ENCODE data around the gene MMP13. TPM values are rescaled to one million over a fixed set of nuclear protein-coding genes. Genes with fewer than 3 reads are reported as not detected.

Gene MMP13
- total RNA-seq, 1 donor from 2014 or later, result not detected

- Histone ChIP-seq H3K4me1 (ENCODE audit: control insufficient read depth in 3 of 3, insufficient read depth in 3 of 3, low read length in 3 of 3) (no peaks in the 10 kb centered on the region), H3K9me3 (ENCODE audit: control insufficient read depth in 3 of 3, low read length in 3 of 3) (no peaks in the 10 kb centered on the region), H3K27me3 (ENCODE audit: control insufficient read depth in 3 of 3, insufficient read depth in 3 of 3, low read length in 3 of 3) (no peaks in the 10 kb centered on the region), H3K36me3 (ENCODE audit: control insufficient read depth in 3 of 3, insufficient read depth in 3 of 3, low read length in 3 of 3) (no peaks in the 10 kb centered on the region), H3K4me3 (ENCODE audit: low read length in 3 of 3) (no peak overlapping the region), H3K27ac (ENCODE audit: low read depth, low read length) (no peak overlapping the region), H3K9ac (ENCODE audit: low read depth in 1 of 3, low read length in 3 of 3) (no peak overlapping the region)
Measured at GRCh38 chr11:102940714-102941588, 14.6 kb downstream of the MMP13 start.

DNA sequence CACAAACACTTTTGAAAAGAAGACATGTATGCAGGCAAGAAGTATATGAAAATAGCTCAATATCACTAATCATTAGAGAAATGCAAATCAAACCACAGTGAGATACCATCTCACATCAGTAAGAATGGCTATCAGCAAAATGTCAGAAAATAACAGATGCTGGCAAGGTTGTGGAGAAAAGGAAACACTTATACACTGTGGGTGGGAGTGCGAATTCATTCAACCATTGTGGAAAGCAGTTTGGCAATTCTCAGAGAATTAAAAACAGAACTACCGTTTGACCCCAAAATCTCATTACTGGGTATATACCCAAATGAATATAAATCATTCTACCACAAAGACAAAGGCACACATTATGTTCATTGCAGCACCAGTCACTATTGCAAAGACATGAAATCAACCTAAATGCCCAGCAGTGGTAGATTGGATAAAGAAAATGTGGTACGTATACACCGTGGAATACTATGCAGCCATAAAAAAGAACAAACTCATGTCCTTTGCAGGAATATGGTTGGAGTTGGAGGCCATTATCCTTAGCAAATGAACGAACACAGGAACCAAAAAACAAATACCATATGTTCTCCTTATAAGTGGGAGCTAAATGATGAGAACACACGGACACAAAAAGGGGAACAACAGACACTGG lies 18.5 kb downstream of the MMP13 start:
- no peaks in the 10 kb centered on the region for H3K9me3 ChIP-seq (ENCODE audit: control insufficient read depth in 3 of 3, low read length in 3 of 3)
- H3K27ac ChIP-seq (ENCODE audit: low read depth, low read length), result no peak overlapping the region
- no peaks in the 10 kb centered on the region for H3K36me3 ChIP-seq (ENCODE audit: control insufficient read depth in 3 of 3, insufficient read depth in 3 of 3, low read length in 3 of 3)
- H3K27me3 ChIP-seq (ENCODE audit: control insufficient read depth in 3 of 3, insufficient read depth in 3 of 3, low read length in 3 of 3), result peaks cover 0 to 4% (median 0%) of the 10 kb centered on the region in 3 donors
- no peak overlapping the region for H3K4me3 ChIP-seq (ENCODE audit: low read length in 3 of 3)
- no peak overlapping the region for H3K9ac ChIP-seq (ENCODE audit: low read depth in 1 of 3, low read length in 3 of 3)
- H3K4me1 ChIP-seq (ENCODE audit: control insufficient read depth in 3 of 3, insufficient read depth in 3 of 3, low read length in 3 of 3), result no peaks in the 10 kb centered on the region

GRCh38 chr11:102935514-102935913 lies 20.0 kb downstream of the MMP13 start:
- Histone ChIP-seq H3K4me1 (ENCODE audit: control insufficient read depth in 3 of 3, insufficient read depth in 3 of 3, low read length in 3 of 3) (no peaks in the 10 kb centered on the region), H3K36me3 (ENCODE audit: control insufficient read depth in 3 of 3, insufficient read depth in 3 of 3, low read length in 3 of 3) (no peaks in the 10 kb centered on the region), H3K27ac (ENCODE audit: low read depth, low read length) (no peak overlapping the region), H3K9ac (ENCODE audit: low read depth in 1 of 3, low read length in 3 of 3) (no peak overlapping the region), H3K27me3 (ENCODE audit: control insufficient read depth in 3 of 3, insufficient read depth in 3 of 3, low read length in 3 of 3) (peaks cover 0 to 4% (median 3%) of the 10 kb centered on the region in 3 donors), H3K4me3 (ENCODE audit: low read length in 3 of 3) (no peak overlapping the region), H3K9me3 (ENCODE audit: control insufficient read depth in 3 of 3, low read length in 3 of 3) (no peaks in the 10 kb centered on the region)

DNA sequence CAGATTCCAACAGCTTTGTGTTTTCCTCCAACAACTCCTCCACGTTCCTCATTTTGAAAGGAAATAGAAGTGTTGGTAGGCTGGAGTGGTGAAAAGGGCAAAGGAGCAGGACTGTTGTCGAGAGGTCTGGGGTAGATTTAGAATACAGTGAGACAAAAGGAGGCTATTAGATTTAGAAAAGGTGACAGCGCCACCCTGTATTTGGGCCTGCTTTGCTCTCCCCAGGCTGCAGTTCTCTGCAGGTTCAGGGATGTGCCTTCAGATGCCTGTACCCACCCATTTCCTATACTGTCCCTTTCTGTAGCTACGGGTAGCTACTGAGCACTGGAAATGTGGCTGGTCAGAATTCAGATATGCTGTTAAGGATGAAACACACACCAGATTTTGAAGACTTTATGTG lies 20.8 kb downstream of the MMP13 start:
- Histone ChIP-seq H3K4me1 (ENCODE audit: control insufficient read depth in 3 of 3, insufficient read depth in 3 of 3, low read length in 3 of 3) (no peaks in the 10 kb centered on the region), H3K9me3 (ENCODE audit: control insufficient read depth in 3 of 3, low read length in 3 of 3) (no peaks in the 10 kb centered on the region)

DNA sequence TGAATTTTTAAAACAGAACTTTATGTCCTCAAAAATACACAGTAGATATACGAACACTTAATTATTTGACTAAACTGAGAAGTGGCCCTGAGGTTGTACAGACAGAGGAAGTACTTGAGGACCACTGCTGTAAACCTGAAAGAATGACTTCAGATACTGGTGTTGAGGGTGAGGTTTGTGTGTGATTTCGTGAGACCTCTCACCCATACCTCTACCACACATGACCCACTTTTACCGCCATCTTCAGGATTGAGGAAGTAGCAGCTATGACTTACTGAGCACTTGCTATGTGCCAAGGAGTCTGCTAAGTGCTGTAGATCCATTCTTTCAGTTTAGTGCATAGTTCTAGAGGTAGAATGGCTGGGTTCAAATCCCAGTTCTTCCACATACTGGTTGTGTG lies 21.9 kb downstream of the MMP13 start:
- no peak overlapping the region for H3K9ac ChIP-seq (ENCODE audit: low read depth in 1 of 3, low read length in 3 of 3)
- no peaks in the 10 kb centered on the region for H3K4me1 ChIP-seq (ENCODE audit: control insufficient read depth in 3 of 3, insufficient read depth in 3 of 3, low read length in 3 of 3)
- H3K27ac ChIP-seq (ENCODE audit: low read depth, low read length), result no peak overlapping the region
- no peaks in the 10 kb centered on the region for H3K36me3 ChIP-seq (ENCODE audit: control insufficient read depth in 3 of 3, insufficient read depth in 3 of 3, low read length in 3 of 3)
- no peaks in the 10 kb centered on the region for H3K9me3 ChIP-seq (ENCODE audit: control insufficient read depth in 3 of 3, low read length in 3 of 3)
- no peak overlapping the region for H3K4me3 ChIP-seq (ENCODE audit: low read length in 3 of 3)
- H3K27me3 ChIP-seq (ENCODE audit: control insufficient read depth in 3 of 3, insufficient read depth in 3 of 3, low read length in 3 of 3), result peaks cover 0 to 4% (median 3%) of the 10 kb centered on the region in 3 donors

More for the DNA sequence above, 20.8 kb downstream of the MMP13 start:
- Histone ChIP-seq H3K27ac (ENCODE audit: low read depth, low read length) (no peak overlapping the region), H3K4me3 (ENCODE audit: low read length in 3 of 3) (no peak overlapping the region), H3K27me3 (ENCODE audit: control insufficient read depth in 3 of 3, insufficient read depth in 3 of 3, low read length in 3 of 3) (peaks cover 0 to 4% (median 3%) of the 10 kb centered on the region in 3 donors), H3K36me3 (ENCODE audit: control insufficient read depth in 3 of 3, insufficient read depth in 3 of 3, low read length in 3 of 3) (no peaks in the 10 kb centered on the region), H3K9ac (ENCODE audit: low read depth in 1 of 3, low read length in 3 of 3) (no peak overlapping the region)

DNA sequence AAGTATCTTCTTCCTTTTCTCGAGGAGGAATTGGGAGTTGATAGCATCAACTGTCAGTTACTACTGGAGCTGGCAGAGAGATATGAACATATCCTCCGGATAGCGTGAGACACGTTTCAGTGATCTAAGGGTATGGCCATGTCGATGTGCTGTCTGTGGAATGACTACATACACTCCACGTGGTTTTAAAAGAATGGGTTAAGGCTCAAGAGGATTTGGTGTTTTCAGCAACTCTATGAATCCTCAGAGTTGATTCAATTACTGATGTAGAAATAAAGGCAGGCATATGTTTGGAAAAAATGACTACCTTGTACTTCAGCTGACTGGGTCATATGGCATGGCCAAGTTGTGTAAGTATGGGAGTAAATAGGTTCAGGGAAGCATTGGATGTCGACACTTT lies 22.9 kb downstream of the MMP13 start:
- Histone ChIP-seq H3K27me3 (ENCODE audit: control insufficient read depth in 3 of 3, insufficient read depth in 3 of 3, low read length in 3 of 3) (peaks cover 0 to 4% (median 3%) of the 10 kb centered on the region in 3 donors), H3K9ac (ENCODE audit: low read depth in 1 of 3, low read length in 3 of 3) (no peak overlapping the region), H3K4me1 (ENCODE audit: control insufficient read depth in 3 of 3, insufficient read depth in 3 of 3, low read length in 3 of 3) (no peaks in the 10 kb centered on the region), H3K36me3 (ENCODE audit: control insufficient read depth in 3 of 3, insufficient read depth in 3 of 3, low read length in 3 of 3) (no peaks in the 10 kb centered on the region), H3K27ac (ENCODE audit: low read depth, low read length) (no peak overlapping the region), H3K4me3 (ENCODE audit: low read length in 3 of 3) (no peak overlapping the region), H3K9me3 (ENCODE audit: control insufficient read depth in 3 of 3, low read length in 3 of 3) (no peaks in the 10 kb centered on the region)

DNA sequence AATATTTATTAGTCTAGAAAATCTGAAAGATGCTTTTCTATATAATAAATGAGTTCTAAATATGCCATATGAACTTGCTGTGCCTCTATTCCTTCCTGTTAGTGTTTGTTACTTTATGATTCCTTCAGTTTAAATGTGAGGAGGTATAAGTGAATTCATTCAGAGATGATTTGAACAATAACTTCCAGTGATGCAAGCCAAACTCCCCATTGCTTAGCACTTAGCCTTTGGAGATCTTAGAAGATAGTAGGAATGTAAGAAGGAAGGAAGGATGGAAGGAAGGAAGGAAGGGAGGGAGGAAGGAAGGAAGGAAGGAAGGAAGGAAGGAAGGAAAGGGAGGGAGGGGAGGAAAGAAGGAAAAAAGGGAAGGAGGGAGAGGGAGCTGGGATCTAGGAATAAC lies 25.1 kb downstream of the MMP13 start:
- no peaks in the 10 kb centered on the region for H3K4me1 ChIP-seq (ENCODE audit: control insufficient read depth in 3 of 3, insufficient read depth in 3 of 3, low read length in 3 of 3)

GRCh38 chr11:102929972-102930371 lies 25.6 kb downstream of the MMP13 start:
- no peak overlapping the region for H3K9ac ChIP-seq (ENCODE audit: low read depth in 1 of 3, low read length in 3 of 3)
- no peaks in the 10 kb centered on the region for H3K4me1 ChIP-seq (ENCODE audit: control insufficient read depth in 3 of 3, insufficient read depth in 3 of 3, low read length in 3 of 3)
- H3K27me3 ChIP-seq (ENCODE audit: control insufficient read depth in 3 of 3, insufficient read depth in 3 of 3, low read length in 3 of 3), result peaks cover 0 to 3% (median 0%) of the 10 kb centered on the region in 3 donors
- H3K9me3 ChIP-seq (ENCODE audit: control insufficient read depth in 3 of 3, low read length in 3 of 3), result no peaks in the 10 kb centered on the region
- no peak overlapping the region for H3K27ac ChIP-seq (ENCODE audit: low read depth, low read length)
- no peak overlapping the region for H3K4me3 ChIP-seq (ENCODE audit: low read length in 3 of 3)
- no peaks in the 10 kb centered on the region for H3K36me3 ChIP-seq (ENCODE audit: control insufficient read depth in 3 of 3, insufficient read depth in 3 of 3, low read length in 3 of 3)

More for the DNA sequence above, 25.1 kb downstream of the MMP13 start:
- Histone ChIP-seq H3K27ac (ENCODE audit: low read depth, low read length) (no peak overlapping the region), H3K9ac (ENCODE audit: low read depth in 1 of 3, low read length in 3 of 3) (no peak overlapping the region), H3K4me3 (ENCODE audit: low read length in 3 of 3) (no peak overlapping the region), H3K36me3 (ENCODE audit: control insufficient read depth in 3 of 3, insufficient read depth in 3 of 3, low read length in 3 of 3) (no peaks in the 10 kb centered on the region), H3K27me3 (ENCODE audit: control insufficient read depth in 3 of 3, insufficient read depth in 3 of 3, low read length in 3 of 3) (peaks cover 0 to 3% (median 0%) of the 10 kb centered on the region in 3 donors), H3K9me3 (ENCODE audit: control insufficient read depth in 3 of 3, low read length in 3 of 3) (no peaks in the 10 kb centered on the region)

GRCh38 chr11:102929166-102929565 lies 26.4 kb downstream of the MMP13 start:
- Histone ChIP-seq H3K27me3 (ENCODE audit: control insufficient read depth in 3 of 3, insufficient read depth in 3 of 3, low read length in 3 of 3) (peaks cover 0 to 3% (median 0%) of the 10 kb centered on the region in 3 donors), H3K27ac (ENCODE audit: low read depth, low read length) (no peak overlapping the region), H3K36me3 (ENCODE audit: control insufficient read depth in 3 of 3, insufficient read depth in 3 of 3, low read length in 3 of 3) (no peaks in the 10 kb centered on the region), H3K9ac (ENCODE audit: low read depth in 1 of 3, low read length in 3 of 3) (no peak overlapping the region), H3K4me1 (ENCODE audit: control insufficient read depth in 3 of 3, insufficient read depth in 3 of 3, low read length in 3 of 3) (no peaks in the 10 kb centered on the region), H3K4me3 (ENCODE audit: low read length in 3 of 3) (no peak overlapping the region), H3K9me3 (ENCODE audit: control insufficient read depth in 3 of 3, low read length in 3 of 3) (no peaks in the 10 kb centered on the region)

GRCh38 chr11:102928247-102928646 lies 27.3 kb downstream of the MMP13 start:
- no peak overlapping the region for H3K27ac ChIP-seq (ENCODE audit: low read depth, low read length)
- no peaks in the 10 kb centered on the region for H3K4me1 ChIP-seq (ENCODE audit: control insufficient read depth in 3 of 3, insufficient read depth in 3 of 3, low read length in 3 of 3)
- no peaks in the 10 kb centered on the region for H3K9me3 ChIP-seq (ENCODE audit: control insufficient read depth in 3 of 3, low read length in 3 of 3)
- H3K4me3 ChIP-seq (ENCODE audit: low read length in 3 of 3), result no peak overlapping the region
- H3K27me3 ChIP-seq (ENCODE audit: control insufficient read depth in 3 of 3, insufficient read depth in 3 of 3, low read length in 3 of 3), result peaks cover 0 to 3% (median 0%) of the 10 kb centered on the region in 3 donors
- no peaks in the 10 kb centered on the region for H3K36me3 ChIP-seq (ENCODE audit: control insufficient read depth in 3 of 3, insufficient read depth in 3 of 3, low read length in 3 of 3)
- H3K9ac ChIP-seq (ENCODE audit: low read depth in 1 of 3, low read length in 3 of 3), result no peak overlapping the region

Measured in skeletal muscle tissue (tissue), 4 donors.